Measurements from ENCODE around the gene TEKT3. TPM values are rescaled to one million over a fixed set of nuclear protein-coding genes. Genes with fewer than 3 reads are reported as not detected.
A peak's percentile ranks its signal among the peaks of the same experiment; 100 is the strongest.

The TEKT3 gene
- polyA plus RNA-seq, 1 of the 3 experiments (the other 2 are of a cell fraction), result 0.62 TPM

DNA sequence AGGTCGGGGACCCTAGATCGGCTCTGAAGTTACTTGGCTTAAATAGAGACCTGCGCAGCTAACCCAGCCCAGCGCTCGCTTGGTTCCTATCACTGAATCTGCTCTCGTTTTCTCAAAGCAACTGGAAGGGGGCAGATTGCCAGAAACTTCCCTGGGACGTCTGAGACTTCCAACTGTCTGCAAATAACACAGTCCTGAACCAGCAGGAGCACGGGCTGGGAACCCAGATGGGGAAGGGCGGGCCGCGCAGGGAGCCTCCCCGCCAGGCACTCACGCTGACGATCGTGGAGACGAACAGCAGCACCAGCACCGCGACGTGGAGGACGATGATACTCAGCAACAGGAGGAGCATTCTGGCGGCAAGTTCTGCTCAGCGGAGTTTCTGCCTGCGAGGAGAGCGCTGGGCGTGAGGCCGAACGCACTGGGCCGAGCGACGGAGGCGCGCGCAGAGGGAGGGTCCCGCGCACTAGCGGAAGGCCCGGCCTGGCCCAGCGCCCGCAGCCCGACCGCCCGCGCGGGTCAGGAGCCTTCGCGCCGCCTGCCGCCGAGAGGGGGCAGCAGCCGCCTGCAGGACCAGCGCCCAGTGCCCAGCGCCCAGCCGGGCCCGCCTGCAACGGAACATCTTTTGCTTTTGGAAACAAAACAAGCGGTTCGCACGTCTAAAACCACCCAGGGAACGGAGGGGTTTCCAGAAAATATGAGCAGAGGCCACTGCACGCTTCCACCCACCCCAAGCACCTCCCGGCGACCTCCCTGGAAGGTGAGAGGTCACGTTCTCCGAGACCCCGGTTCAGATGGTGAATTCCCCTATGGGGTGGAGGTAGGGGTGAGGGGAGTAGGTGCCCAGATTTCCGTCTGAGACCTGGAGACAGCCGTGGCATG lies 80.8 kb downstream of the TEKT3 start:
- WGBS (ENCODE audit: low lambda C conversion rate), result 8% methylated on average over 16 of the region's 67 CpGs
- peak overlapping the region; percentile 78 to 93 for H3K27ac ChIP-seq (ENCODE audit: low read depth in 2 of 2, low read length in 1 of 2)
- POLR2A ChIA-PET, result no interaction called here
- H3K36me3 ChIP-seq (replicated peaks in 1 of 2; ENCODE audit: control insufficient read depth in 1 of 2, insufficient read depth in 2 of 2, low read length in 1 of 2), result peaks cover 10 to 24% of the 10 kb centered on the region in 2 experiments
- peak; percentile 94 for DNase-seq
- no peaks in the 10 kb centered on the region for H3K9me2 ChIP-seq
- peak overlapping the region; percentile 72 to 92 for H3K4me3 ChIP-seq (ENCODE audit: low read depth in 2 of 2, low read length in 1 of 2)
- TF ChIP-seq NRF1 (IDR thresholded peaks at IDR 0.05; ENCODE audit: low read depth, low read length) (peak; percentile 50), CHD2 (IDR thresholded peaks at IDR 0.05; ENCODE audit: low read length, partially characterized antibody) (peak; percentile 41), POLR2AphosphoS5 (IDR thresholded peaks at IDR 0.05; ENCODE audit: low read depth, low read length) (no peak), TCF12 (IDR thresholded peaks at IDR 0.05) (peak; percentile 29), MEF2A (IDR thresholded peaks at IDR 0.05; ENCODE audit: borderline replicate concordance, low read depth) (no peak), SMC3 (IDR thresholded peaks at IDR 0.05; ENCODE audit: low read depth, low read length) (peak; percentile 93), USF1 (IDR thresholded peaks at IDR 0.05; ENCODE audit: borderline replicate concordance, low read depth) (no peak), GATA2 (CRISPR knock-in tag; IDR thresholded peaks at IDR 0.05) (no peak), EP300 (IDR thresholded peaks at IDR 0.05; ENCODE audit: borderline replicate concordance in 1 of 2, low read depth in 1 of 2, low read length in 1 of 2) (peak in 1 of 2 experiments; percentile 23; a peak in 1 of 4 replicates), NFIC (IDR thresholded peaks at IDR 0.05; ENCODE audit: borderline replicate concordance) (peak; percentile 33), EZH2phosphoT487 (IDR thresholded peaks at IDR 0.05; ENCODE audit: borderline replicate concordance, low read depth) (no peak), TAF1 (IDR thresholded peaks at IDR 0.05; ENCODE audit: borderline replicate concordance, low read depth, low read length) (peak; percentile 58; the same call in 1 of the 2 replicates), RAD21 (IDR thresholded peaks at IDR 0.05; ENCODE audit: low read length) (peak; percentile 88)
- TF ChIP-seq, protein P1, sequence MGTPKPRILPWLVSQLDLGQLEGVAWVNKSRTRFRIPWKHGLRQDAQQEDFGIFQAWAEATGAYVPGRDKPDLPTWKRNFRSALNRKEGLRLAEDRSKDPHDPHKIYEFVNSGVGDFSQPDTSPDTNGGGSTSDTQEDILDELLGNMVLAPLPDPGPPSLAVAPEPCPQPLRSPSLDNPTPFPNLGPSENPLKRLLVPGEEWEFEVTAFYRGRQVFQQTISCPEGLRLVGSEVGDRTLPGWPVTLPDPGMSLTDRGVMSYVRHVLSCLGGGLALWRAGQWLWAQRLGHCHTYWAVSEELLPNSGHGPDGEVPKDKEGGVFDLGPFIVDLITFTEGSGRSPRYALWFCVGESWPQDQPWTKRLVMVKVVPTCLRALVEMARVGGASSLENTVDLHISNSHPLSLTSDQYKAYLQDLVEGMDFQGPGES (IDR thresholded peaks at IDR 0.05; ENCODE audit: low read depth, low read length), result no peak
- TF ChIP-seq, protein P2, sequence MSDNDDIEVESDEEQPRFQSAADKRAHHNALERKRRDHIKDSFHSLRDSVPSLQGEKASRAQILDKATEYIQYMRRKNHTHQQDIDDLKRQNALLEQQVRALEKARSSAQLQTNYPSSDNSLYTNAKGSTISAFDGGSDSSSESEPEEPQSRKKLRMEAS (IDR thresholded peaks at IDR 0.05; ENCODE audit: low read depth), result peak; percentile 75
- TF ChIP-seq, protein P3, sequence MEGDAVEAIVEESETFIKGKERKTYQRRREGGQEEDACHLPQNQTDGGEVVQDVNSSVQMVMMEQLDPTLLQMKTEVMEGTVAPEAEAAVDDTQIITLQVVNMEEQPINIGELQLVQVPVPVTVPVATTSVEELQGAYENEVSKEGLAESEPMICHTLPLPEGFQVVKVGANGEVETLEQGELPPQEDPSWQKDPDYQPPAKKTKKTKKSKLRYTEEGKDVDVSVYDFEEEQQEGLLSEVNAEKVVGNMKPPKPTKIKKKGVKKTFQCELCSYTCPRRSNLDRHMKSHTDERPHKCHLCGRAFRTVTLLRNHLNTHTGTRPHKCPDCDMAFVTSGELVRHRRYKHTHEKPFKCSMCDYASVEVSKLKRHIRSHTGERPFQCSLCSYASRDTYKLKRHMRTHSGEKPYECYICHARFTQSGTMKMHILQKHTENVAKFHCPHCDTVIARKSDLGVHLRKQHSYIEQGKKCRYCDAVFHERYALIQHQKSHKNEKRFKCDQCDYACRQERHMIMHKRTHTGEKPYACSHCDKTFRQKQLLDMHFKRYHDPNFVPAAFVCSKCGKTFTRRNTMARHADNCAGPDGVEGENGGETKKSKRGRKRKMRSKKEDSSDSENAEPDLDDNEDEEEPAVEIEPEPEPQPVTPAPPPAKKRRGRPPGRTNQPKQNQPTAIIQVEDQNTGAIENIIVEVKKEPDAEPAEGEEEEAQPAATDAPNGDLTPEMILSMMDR (IDR thresholded peaks at IDR 0.05), result peak; percentile 82
- peaks cover 29% of the 10 kb centered on the region; the same call in 1 of the 2 replicates for H3K79me2 ChIP-seq (ENCODE audit: insufficient read depth)
- H2AFZ ChIP-seq (ENCODE audit: low read depth), result peak overlapping the region; percentile 87
- peaks cover 4% of the 10 kb centered on the region for H3F3A ChIP-seq (replicated peaks; ENCODE audit: insufficient read depth)
- peaks cover 0 to 36% of the 10 kb centered on the region in 2 experiments; a peak in 2 of 4 replicates for H3K4me1 ChIP-seq (ENCODE audit: control insufficient read depth in 1 of 2, insufficient read depth in 2 of 2, low read depth in 1 of 2, low read length in 1 of 2)
- H3K4me2 ChIP-seq, result peak overlapping the region; percentile 97
- no peaks in the 10 kb centered on the region; the same call in 1 of the 2 replicates for H4K20me1 ChIP-seq (ENCODE audit: insufficient read depth)
- H3K9me3 ChIP-seq, result no peaks in the 10 kb centered on the region
- peak overlapping the region; percentile 76 for H3K9ac ChIP-seq
- CTCF ChIA-PET, result interaction anchor here (0.8 to 13.3 kb wide), 12 partner anchors 13 to 253 kb away, joined by 3 to 359 read pairs (median 4); no protein-coding TSS in a partner anchor
- no peaks in the 10 kb centered on the region for H3K27me3 ChIP-seq (ENCODE audit: insufficient read depth)

Measured in SK-N-SH (cell line).